ENCODE results near the gene RETREG1. TPM values are rescaled to one million over a fixed set of nuclear protein-coding genes. Genes with fewer than 3 reads are reported as not detected.

RETREG1 gene
- total and polyA plus RNA-seq, 3 donors from 2014 or later, result 24.8 to 103 (median 55.4) TPM

GRCh38 chr5:16493261-16493660, 123.5 kb downstream of the RETREG1 start:
- Histone ChIP-seq H3K9me3 (no peaks in the 10 kb centered on the region), H3K27ac (no peak overlapping the region), H3K27me3 (no peaks in the 10 kb centered on the region), H3K4me1 (peaks cover 13% of the 10 kb centered on the region), H3K4me3 (no peak overlapping the region), H3K36me3 (ENCODE audit: low read depth, missing control alignments) (no peaks in the 10 kb centered on the region)
- 44 to 50% methylated on average over 1 of the region's 1 CpG for WGBS, 2 donors
- no peak for DNase-seq
- TF ChIP-seq CTCF (IDR thresholded peaks at IDR 0.05) (no peak), POLR2A (IDR thresholded peaks at IDR 0.05) (no peak)
- intact Hi-C loops (cut with DNase I; ENCODE audit: low total_unique reads), result loop anchor here (10.0 kb wide), 1 partner anchor 62 kb away; no protein-coding TSS in a partner anchor

GRCh38 chr5:16492398-16493140, 124.2 kb downstream of the RETREG1 start:
- 51 to 54% methylated on average over 10 of the region's 10 CpGs for WGBS, 2 donors
- DNase-seq, result peak; percentile 77

GRCh38 chr5:16490911-16491310, 125.9 kb downstream of the RETREG1 start:
- no peak for DNase-seq
- no peaks in the 10 kb centered on the region for H3K27me3 ChIP-seq
- H3K9me3 ChIP-seq, result no peaks in the 10 kb centered on the region
- no peak for TF ChIP-seq POLR2A (IDR thresholded peaks at IDR 0.05)
- no peak for TF ChIP-seq CTCF (IDR thresholded peaks at IDR 0.05)
- H3K4me1 ChIP-seq, result peaks cover 13% of the 10 kb centered on the region
- intact Hi-C loops (cut with DNase I; ENCODE audit: low total_unique reads), result loop anchor here (10.0 kb wide), 1 partner anchor 64 kb away; no protein-coding TSS in a partner anchor
- 84 to 89% methylated on average over 8 of the region's 8 CpGs for WGBS, 2 donors
- H3K36me3 ChIP-seq (ENCODE audit: low read depth, missing control alignments), result no peaks in the 10 kb centered on the region
- no peak overlapping the region for H3K27ac ChIP-seq
- H3K4me3 ChIP-seq, result no peak overlapping the region

More at GRCh38 chr5:16492398-16493140, 124.2 kb downstream of the RETREG1 start:
- Histone ChIP-seq H3K9me3 (no peaks in the 10 kb centered on the region), H3K27ac (no peak overlapping the region), H3K4me1 (peaks cover 13% of the 10 kb centered on the region), H3K36me3 (ENCODE audit: low read depth, missing control alignments) (no peaks in the 10 kb centered on the region), H3K4me3 (no peak overlapping the region), H3K27me3 (no peaks in the 10 kb centered on the region)
- TF ChIP-seq CTCF (IDR thresholded peaks at IDR 0.05) (no peak), POLR2A (IDR thresholded peaks at IDR 0.05) (no peak)
- intact Hi-C loops (cut with DNase I; ENCODE audit: low total_unique reads), result loop anchor here (10.0 kb wide), 1 partner anchor 62 kb away; no protein-coding TSS in a partner anchor

DNA sequence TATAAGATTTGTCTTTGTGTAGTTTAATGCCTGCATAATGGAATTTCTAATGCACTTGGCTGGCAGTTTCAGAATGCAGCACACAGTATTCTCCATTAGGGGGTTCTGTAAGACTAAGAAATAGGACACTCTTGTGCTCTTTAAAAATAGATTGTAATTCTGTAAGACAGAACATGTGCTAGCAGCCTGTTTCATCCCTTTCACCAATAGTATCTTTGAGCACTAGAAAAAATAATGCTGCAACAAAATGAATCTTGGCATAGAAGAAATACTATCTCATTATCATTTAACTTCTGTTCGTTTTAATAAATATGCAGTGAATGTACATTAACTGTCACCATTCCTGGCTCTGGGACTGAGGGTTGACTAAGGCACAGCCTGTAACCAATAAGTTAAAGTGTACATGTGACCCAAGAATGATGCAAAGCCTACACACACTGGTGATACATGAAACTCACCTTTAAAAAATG, 127.4 kb downstream of the RETREG1 start:
- Histone ChIP-seq H3K27ac (no peak overlapping the region), H3K9me3 (no peaks in the 10 kb centered on the region), H3K36me3 (ENCODE audit: low read depth, missing control alignments) (no peaks in the 10 kb centered on the region), H3K27me3 (no peaks in the 10 kb centered on the region), H3K4me3 (no peak overlapping the region), H3K4me1 (peaks cover 13% of the 10 kb centered on the region)
- DNase-seq, result peak; percentile 28
- peak; percentile 54 to 62 (median 54) for TF ChIP-seq CTCF (IDR thresholded peaks at IDR 0.05)
- TF ChIP-seq POLR2A (IDR thresholded peaks at IDR 0.05), result no peak
- intact Hi-C loops (cut with DNase I; ENCODE audit: low total_unique reads), result no loop called here
- 34 to 44% methylated on average over 1 of the region's 1 CpG for WGBS, 2 donors

All from testis (tissue), 3 donors.